Duodenal mucosa (tissue), 2 donors: Measurements from ENCODE around the gene CARHSP1.
A peak's percentile ranks its signal among the peaks of the same experiment; 100 is the strongest.

ENCODE experiments used
- H3K27ac ChIP-seq: one replicate; pipeline ENCODE4 v1.7.0; 2013; ENCODE audit warnings: low read depth, low read length
- H3K27me3 ChIP-seq, 2 donors: one replicate each; pipeline ENCODE4 v1.7.0; 2013; ENCODE audit warnings: low read length in 2 of 2, control low read depth in 1 of 2; ENCODE audit not compliant: insufficient read depth in 2 of 2, control insufficient read depth in 1 of 2
- H3K36me3 ChIP-seq, 2 donors: one replicate each; pipeline ENCODE4 v1.7.0; 2013; ENCODE audit warnings: low read length in 2 of 2, control low read depth in 1 of 2; ENCODE audit not compliant: insufficient read depth in 2 of 2, control insufficient read depth in 1 of 2
- H3K4me1 ChIP-seq, 2 donors: one replicate each; pipeline ENCODE4 v1.7.0; 2013; ENCODE audit warnings: low read length in 2 of 2, control low read depth in 1 of 2; ENCODE audit not compliant: insufficient read depth in 2 of 2, control insufficient read depth in 1 of 2
- H3K4me3 ChIP-seq, 2 donors: one replicate each; pipeline ENCODE4 v1.7.0; 2013; ENCODE audit warnings: low read length in 2 of 2, low read depth in 1 of 2
- H3K9ac ChIP-seq, 2 donors: one replicate each; pipeline ENCODE4 v1.7.0; 2013; ENCODE audit warnings: low read length in 2 of 2, low read depth in 1 of 2
- H3K9me3 ChIP-seq, 2 donors: one replicate each; pipeline ENCODE4 v1.7.0; 2013; ENCODE audit warnings: low read length in 2 of 2, control low read depth in 1 of 2; ENCODE audit not compliant: control insufficient read depth in 1 of 2

CARHSP1 gene

DNA sequence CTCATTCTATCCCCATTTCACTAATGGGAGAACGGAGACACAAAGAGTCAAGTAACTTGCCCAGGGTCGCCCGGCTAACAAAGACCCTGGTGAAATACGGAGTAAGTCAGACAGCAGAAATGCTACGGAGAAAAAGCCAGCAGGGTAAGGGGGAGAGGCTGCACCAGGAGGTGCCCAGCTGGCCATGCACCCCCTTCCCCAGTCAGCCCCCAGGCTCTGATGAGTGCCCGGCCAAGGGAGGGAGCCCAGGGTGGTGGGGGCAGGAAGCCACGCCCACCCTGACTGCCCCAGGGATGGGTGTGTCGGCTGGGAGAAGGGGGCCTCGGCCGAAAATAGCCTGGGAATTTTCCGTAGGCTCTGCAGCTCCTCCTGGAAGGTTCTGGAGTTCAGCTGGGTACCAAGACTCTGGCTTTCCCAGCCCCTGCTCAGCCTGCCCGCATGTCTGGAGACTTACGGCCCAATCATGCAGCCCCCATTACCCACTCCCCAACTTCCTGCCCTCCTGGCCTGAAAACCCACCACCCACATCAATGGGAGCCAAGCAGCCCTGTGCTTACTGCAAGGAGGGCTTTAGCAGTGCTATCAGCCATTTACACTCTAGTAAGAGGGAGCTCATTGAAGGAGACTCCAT, 4.2 kb downstream of the CARHSP1 start:
- no peaks in the 10 kb centered on the region for H3K9me3 ChIP-seq
- no peak overlapping the region for H3K9ac ChIP-seq
- H3K4me3 ChIP-seq: peak overlapping the region in 1 of 2 donors; percentile 24
- peaks cover 53 to 55% of the 10 kb centered on the region in 2 donors for H3K4me1 ChIP-seq
- no peak overlapping the region for H3K27ac ChIP-seq
- no peaks in the 10 kb centered on the region for H3K27me3 ChIP-seq
- H3K36me3 ChIP-seq: peaks cover 0 to 3% of the 10 kb centered on the region in 2 donors

DNA sequence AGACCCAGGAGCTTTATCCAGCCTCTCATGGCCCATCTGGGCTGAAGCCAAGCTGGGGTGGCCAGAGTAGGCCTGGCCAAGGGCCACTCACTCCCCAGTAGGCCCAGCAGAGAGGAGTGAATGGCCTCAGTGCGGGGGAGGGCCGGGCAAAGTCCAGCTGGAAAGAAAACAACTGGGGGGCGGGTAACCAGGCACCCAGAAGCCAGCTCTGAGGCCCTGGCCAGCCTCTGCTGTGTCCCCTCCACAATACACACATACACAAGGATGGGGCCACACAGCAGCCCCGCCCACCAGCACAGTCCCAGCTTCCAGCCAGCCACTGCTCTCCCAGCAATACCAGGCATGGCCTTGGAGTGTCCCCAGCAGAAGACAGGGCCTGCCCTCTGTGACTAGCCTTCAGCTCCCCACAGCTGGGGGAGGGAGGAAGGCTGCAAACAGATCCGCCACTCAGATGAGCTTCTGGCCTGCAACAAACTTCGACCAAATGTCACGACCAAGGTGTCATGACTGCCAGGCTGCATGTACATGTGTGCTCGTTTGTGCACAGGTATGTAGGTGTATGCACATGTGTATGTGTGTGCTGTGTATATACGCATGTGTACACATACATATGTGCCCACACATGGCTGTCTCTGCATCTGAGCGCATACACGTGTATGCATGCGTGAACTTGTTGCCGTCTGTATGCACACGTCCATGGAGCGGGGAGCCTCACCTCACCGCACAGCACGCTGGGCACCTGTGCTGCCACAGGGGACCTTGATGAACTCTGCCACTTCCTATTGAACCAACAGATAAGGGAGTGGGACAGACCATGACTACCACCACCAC, 5.0 kb downstream of the CARHSP1 start:
- Histone ChIP-seq H3K4me1 (peaks cover 50 to 55% of the 10 kb centered on the region in 2 donors), H3K27me3 (no peaks in the 10 kb centered on the region), H3K9me3 (no peaks in the 10 kb centered on the region), H3K27ac (peak overlapping the region; percentile 44), H3K4me3 (peak overlapping the region; percentile 24 to 46), H3K9ac (peak overlapping the region in 1 of 2 donors; percentile 32), H3K36me3 (peaks cover 0 to 11% of the 10 kb centered on the region in 2 donors)

DNA sequence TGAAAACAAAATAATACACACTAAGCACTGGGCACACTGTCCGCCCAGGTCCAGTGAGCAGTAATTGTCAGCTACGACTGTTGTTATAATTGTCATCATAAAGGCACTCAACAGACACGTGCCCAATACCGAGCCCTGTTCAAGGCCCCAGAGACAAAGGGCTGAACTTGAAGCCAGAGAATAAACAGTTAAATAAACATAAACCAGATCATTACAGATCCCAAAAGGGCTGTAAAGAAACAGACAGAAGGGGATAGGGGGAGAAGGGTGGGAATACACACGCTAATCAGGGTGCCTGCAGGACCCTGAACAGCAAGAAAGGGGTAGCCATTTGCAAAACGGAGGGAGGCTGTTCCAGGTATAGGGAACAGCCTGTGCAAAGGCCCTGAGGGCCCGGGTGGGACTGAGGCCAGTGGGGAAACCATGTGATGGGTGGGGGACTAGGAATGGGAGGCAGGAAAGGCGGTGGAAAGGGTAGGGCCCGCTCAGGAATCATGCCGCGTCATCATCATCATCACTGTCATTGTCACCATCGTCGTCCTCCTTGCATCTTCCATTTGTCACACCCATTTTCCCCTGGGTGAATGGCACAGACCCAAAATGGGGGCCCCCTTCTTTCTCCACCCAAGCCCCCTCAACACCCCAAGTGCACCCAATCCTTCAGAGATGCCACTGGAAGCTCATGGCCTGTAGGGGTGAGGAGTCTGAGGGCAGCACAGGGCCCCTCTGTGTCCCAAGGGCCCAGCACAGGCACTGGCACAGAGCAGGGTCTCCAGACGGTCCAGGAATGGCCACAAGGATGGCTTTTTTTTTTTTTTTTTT, 6.3 kb downstream of the CARHSP1 start:
- Histone ChIP-seq H3K4me3 (no peak overlapping the region), H3K4me1 (peaks cover 45 to 50% of the 10 kb centered on the region in 2 donors), H3K27ac (no peak overlapping the region), H3K9ac (no peak overlapping the region), H3K9me3 (no peaks in the 10 kb centered on the region), H3K27me3 (no peaks in the 10 kb centered on the region), H3K36me3 (peaks cover 0 to 21% of the 10 kb centered on the region in 2 donors)

DNA sequence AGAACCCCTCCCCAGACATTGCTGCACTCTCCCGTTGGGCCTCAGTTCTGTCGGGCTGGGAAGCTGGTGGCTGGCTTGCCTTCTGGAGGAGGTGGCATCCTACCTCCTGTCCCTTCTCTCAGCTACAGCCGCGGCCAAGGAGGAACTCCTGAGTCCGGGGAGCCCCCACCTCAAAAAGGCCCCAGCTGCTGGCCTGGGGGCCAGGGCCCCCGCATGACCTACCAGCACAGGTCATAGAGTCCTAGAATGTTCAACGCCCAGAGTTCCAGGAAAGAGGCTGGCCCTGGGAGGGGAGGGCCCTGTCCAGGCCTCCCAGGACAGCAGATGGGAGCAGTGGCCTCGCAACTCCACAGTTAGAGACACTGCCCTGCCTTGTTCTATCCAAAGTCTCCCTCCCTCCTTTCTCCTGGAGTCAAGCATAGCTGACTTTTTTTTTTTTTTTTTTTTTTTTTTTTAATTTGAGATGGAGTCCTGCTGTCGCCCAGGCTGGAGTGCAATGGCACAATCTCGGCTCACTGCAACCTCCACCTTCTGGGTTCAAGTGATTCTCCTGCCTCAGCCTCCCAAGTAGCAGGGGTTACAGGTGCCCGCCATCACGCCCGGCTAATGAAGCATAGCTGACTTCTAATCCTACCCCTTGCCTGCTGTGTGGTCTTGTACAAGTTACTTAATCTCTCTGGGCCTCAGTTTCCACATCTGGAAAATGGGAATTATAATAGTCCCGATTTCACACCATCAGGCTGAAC, 7.1 kb downstream of the CARHSP1 start:
- peaks cover 0 to 22% of the 10 kb centered on the region in 2 donors for H3K36me3 ChIP-seq
- no peak overlapping the region for H3K9ac ChIP-seq
- no peaks in the 10 kb centered on the region for H3K27me3 ChIP-seq
- H3K4me3 ChIP-seq: no peak overlapping the region
- H3K27ac ChIP-seq: no peak overlapping the region
- H3K9me3 ChIP-seq: no peaks in the 10 kb centered on the region
- H3K4me1 ChIP-seq: peaks cover 39 to 42% of the 10 kb centered on the region in 2 donors

DNA sequence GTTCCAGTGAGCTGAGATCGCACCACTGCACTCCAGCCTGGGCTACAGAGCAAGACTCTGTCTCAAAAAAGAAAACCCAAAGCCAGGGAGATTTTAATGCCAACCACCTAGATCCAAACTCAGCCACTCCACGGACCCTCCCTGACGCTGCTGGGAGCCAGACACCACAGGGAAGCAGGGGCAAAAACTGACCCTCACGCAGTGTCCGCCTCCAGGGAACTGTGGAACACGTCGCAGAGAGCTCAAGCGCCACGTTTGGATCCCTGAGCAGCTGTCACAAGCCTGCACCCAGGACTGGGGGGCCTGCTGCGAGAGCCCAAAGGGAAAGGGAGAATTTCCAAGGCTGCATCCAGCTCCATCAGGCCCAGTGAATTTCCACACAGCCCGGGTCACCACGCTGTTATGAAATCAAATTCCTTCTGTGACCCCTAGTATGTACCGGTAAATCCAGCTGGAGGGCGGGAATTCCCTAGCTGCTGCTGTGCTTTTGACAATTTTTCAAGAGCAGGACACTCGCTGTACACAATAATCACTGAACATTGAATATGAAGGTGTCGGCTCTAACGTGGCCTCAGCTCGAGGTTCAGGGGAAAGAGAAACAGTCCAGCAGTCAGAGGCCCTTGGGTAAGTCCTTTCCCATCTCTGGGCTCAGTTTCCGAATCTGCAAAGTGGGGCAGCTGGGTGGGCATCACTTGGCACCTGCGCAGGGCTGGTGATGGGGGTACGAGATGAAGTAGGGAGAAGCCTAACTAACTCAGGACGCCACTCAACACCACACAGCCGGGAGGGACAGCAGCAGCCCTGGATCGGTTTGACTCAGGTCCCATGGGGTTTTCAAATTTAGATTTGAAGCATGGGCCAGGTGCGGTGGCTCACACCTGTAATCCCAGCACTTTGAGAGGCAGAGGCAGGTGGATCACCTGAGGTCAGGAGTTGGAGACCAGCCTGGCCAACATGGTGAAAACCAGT, 8.6 kb downstream of the CARHSP1 start:
- Histone ChIP-seq H3K4me3 (no peak overlapping the region), H3K27ac (peak overlapping the region; percentile 30), H3K9ac (no peak overlapping the region), H3K27me3 (no peaks in the 10 kb centered on the region), H3K4me1 (peaks cover 28 to 30% of the 10 kb centered on the region in 2 donors), H3K36me3 (peaks cover 4 to 37% of the 10 kb centered on the region in 2 donors), H3K9me3 (no peaks in the 10 kb centered on the region)

DNA sequence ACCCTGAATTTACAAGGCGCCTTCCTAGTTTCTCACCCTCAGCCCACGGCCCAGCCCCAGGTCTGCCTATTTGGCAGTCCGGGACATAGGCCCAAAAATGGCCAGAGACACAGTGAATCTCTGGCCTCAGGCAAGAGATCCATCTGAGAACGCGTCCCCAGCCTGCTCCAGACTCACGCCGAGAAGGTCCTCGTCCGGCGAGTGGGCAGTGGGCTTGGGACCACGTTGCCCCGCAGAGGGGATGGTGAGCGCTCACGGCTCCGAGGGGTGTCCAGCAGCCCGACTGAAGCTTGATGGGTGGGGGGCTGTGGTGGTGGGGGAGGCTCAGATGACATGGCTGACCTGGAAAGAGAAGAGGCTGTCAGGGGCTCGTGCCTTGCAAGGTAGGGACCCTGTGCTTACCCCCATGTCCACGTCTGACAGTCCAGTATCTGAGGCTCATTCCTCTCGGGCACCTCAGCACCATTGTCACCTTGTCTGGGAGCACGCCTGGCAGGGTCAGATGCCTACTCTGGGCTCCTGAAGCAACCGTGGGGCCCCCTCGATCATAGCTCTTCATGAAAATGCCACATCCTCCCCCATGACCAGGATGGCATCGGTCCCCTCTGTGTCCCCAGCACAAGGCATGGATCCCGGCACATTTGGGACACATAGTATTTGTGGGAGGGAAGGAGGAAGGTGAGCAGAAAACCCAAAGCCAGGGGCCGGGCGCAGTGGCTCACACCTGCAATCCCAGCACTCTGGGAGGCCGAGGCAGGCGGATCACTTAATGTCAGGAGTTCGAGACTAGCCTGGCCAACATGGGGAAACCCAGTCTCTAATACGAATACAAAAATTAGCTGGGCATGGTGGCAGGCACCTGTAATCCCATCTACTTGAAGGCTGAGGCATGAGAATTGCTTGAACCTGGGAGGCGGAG, 9.6 kb downstream of the CARHSP1 start:
- Histone ChIP-seq H3K36me3 (peaks cover 12 to 46% of the 10 kb centered on the region in 2 donors), H3K9me3 (no peaks in the 10 kb centered on the region), H3K9ac (no peak overlapping the region), H3K4me3 (no peak overlapping the region), H3K4me1 (peaks cover 19 to 23% of the 10 kb centered on the region in 2 donors), H3K27ac (no peak overlapping the region), H3K27me3 (no peaks in the 10 kb centered on the region)

DNA sequence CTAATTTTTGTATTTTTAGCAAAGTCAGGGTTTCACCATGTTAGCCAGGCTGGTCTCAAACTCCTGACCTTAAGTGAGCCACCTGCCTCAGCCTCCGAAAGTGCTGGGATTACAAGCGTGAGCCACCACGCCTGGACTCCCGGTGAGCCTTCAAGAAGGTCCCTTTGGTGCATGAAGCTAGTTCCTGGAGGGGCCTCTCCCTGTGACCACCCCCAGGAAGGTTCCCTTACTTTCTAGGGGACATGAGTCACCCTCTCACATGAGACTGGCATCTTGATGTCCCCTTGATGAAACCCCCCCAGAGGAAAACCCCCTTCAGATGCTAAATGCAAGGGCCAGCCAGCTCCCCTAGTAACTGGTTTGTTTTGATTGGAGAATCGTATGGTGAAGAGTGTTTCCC, 12.8 kb downstream of the CARHSP1 start:
- H3K36me3 ChIP-seq: peaks cover 30 to 70% of the 10 kb centered on the region in 2 donors
- H3K9ac ChIP-seq: no peak overlapping the region
- H3K4me1 ChIP-seq: no peaks in the 10 kb centered on the region
- H3K27me3 ChIP-seq: no peaks in the 10 kb centered on the region
- H3K9me3 ChIP-seq: no peaks in the 10 kb centered on the region
- no peak overlapping the region for H3K27ac ChIP-seq
- H3K4me3 ChIP-seq: no peak overlapping the region

DNA sequence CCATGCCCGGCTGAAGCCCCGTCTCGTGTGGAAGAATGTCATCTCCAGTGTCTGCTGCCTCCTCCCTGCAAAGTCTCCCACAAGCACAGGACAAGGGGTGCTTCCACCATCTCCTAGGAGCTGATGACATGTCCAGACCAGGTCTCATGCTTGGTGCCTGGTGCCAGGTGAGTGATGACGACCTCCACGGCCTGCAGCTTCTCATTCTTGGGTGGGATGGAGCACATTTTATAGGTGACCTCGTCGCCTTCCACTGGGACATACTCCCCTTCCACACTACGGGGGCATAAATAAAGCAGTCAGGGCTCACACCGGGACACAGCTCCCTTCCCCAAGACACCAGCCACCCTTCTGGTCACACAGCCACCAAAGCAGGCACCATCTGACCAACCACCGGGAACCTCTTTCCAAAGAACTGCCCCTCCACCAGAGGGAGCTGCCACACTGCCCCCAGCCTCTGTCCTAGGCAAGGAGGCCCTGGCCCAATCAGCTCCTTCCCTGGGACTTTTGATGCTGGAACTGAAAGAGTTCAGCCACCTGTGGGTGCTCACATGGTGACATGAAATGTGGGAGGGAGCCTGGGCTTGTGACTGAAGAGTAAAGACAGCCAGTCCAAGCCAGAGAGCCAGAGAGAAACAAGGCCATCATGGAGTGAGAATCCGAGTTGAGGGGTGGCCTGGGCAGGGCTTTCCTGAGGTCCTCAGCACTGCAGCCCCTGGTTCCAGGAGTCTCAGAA, 13.6 kb downstream of the CARHSP1 start:
- Histone ChIP-seq H3K27me3 (no peaks in the 10 kb centered on the region), H3K36me3 (peaks cover 33 to 75% of the 10 kb centered on the region in 2 donors), H3K9ac (no peak overlapping the region), H3K4me1 (peaks cover 3 to 5% of the 10 kb centered on the region in 2 donors), H3K9me3 (no peaks in the 10 kb centered on the region), H3K4me3 (no peak overlapping the region), H3K27ac (no peak overlapping the region)
